Mammary epithelial cell (primary cell): ENCODE measurements around the gene ZNF276.

ENCODE experiments used
- CTCF ChIP-seq, 2 donors: IDR thresholded peaks in 1 of 2; conservative IDR thresholded peaks in 1 of 2; 2 replicates each; pipeline ENCODE4 v1.5.1; 2011 to 2012; ENCODE audit warnings: inconsistent platforms in 2 of 2, low read length in 2 of 2, mild to moderate bottlenecking in 2 of 2, control low read depth in 1 of 2, low read depth in 1 of 2; ENCODE audit not compliant: insufficient read depth in 1 of 2; ENCODE audit errors: extremely low read depth in 1 of 2
- EZH2 ChIP-seq: IDR thresholded peaks from 2 replicates; pipeline ENCODE4 v1.6.1; 2012; ENCODE audit warnings: low read length, inconsistent platforms, borderline replicate concordance

DNA sequence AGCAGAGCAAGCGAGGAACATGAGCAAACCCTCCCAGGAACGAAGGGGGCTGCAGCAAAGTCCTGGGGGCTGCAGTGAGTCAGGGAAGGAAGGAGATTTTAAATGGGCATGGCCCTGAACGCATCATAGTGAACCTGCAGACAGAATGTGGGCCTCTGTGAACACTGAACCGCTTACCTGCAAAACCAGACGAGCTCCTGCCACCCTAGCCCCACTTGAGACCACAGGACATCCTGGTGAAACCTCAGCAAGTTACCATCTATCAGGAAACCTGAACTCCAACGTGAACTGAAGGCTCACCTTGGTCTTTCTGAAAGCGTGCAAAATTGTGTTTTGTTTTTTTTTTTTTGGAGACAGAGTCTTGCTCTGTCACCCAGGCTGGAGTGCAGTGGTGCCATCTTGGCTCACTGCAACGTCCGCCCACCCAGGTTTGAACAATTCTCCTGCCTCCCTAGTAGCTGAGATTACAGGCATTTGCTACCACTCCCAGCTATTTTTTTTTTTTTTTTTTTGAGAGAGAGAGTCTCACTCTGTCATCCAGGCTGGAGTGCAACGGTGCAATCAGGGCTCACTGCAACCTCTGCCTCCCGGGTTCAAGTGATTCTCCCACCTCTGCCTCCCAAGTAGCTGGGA is 64.3 kb downstream of the ZNF276 start:
- TF ChIP-seq CTCF (conservative IDR thresholded peaks at IDR 0.05 in 1 of 2, IDR thresholded peaks at IDR 0.05 in 1 of 2; ENCODE audit: extremely low read depth in 1 of 2, insufficient read depth in 1 of 2, low read depth in 1 of 2, low read length in 2 of 2) (no peak), EZH2 (no peak)
